Neural cell (in vitro differentiated cells): Measurements from ENCODE around the gene RBM33. TPM values are rescaled to one million over a fixed set of nuclear protein-coding genes. Genes with fewer than 3 reads are reported as not detected.

Experiments used
- H2AFZ ChIP-seq: fragments of 200-600, 300-800 bp; sonication (generic), shearing (Covaris generic); 2 replicates; pipeline ENCODE4 v1.6.0; 2014; ENCODE audit warnings: low read depth, mild to moderate bottlenecking, antibody characterized with exemption, low read length, moderate library complexity
- H3F3A ChIP-seq: fragments of 200-600 bp; shearing (Covaris generic); 2 replicates; pipeline ENCODE4 v1.6.1; 2016; ENCODE audit warnings: mild to moderate bottlenecking, moderate library complexity, mixed read lengths, antibody characterized with exemption, low read length; ENCODE audit not compliant: insufficient read depth, poor library complexity, severe bottlenecking
- H3K27ac ChIP-seq: fragments of 200-600, 300-800 bp; sonication (generic), shearing (Covaris generic); 2 replicates; pipeline ENCODE4 v1.5.1; 2014; ENCODE audit warnings: mild to moderate bottlenecking, low read length, moderate library complexity
- H3K27me3 ChIP-seq: fragments of 300-800, 200-600 bp; sonication (generic), shearing (Covaris generic); 2 replicates; pipeline ENCODE4 v1.6.0; 2014; ENCODE audit warnings: mild to moderate bottlenecking, low read depth, low read length, moderate library complexity; ENCODE audit not compliant: insufficient read depth
- H3K36me3 ChIP-seq: fragments of 300-800, 200-600 bp; sonication (generic), shearing (Covaris generic); 2 replicates; pipeline ENCODE4 v1.5.1; 2014; ENCODE audit warnings: mild to moderate bottlenecking, antibody characterized with exemption, low read length, moderate library complexity; ENCODE audit not compliant: insufficient read depth
- H3K4me2 ChIP-seq: fragments of 300-800, 200-600 bp; sonication (generic), shearing (Covaris generic); 2 replicates; pipeline ENCODE4 v1.6.0; 2014; ENCODE audit warnings: mild to moderate bottlenecking, low read length
- H3K4me3 ChIP-seq: fragments of 300-800, 200-600 bp; sonication (generic), shearing (Covaris generic); 2 replicates; pipeline ENCODE4 v1.5.1; 2014; ENCODE audit warnings: mild to moderate bottlenecking, low read length, moderate library complexity
- H3K79me2 ChIP-seq: fragments of 200-600 bp; shearing (Covaris generic); replicated peaks from 2 replicates; pipeline ENCODE4 v1.6.0; 2014; ENCODE audit warnings: mild to moderate bottlenecking, low read length, moderate library complexity; ENCODE audit not compliant: insufficient read depth
- H3K9ac ChIP-seq: fragments of 300-800, 200-600 bp; sonication (generic), shearing (Covaris generic); 2 replicates; pipeline ENCODE4 v1.6.1; 2016; ENCODE audit warnings: mild to moderate bottlenecking, low read length, mixed read lengths
- H3K9me2 ChIP-seq: fragments of 200-600 bp; shearing (Covaris generic); 2 replicates; pipeline ENCODE4 v1.6.1; 2016; ENCODE audit warnings: mild to moderate bottlenecking, low read length, mixed read lengths; ENCODE audit not compliant: insufficient read depth
- H3K9me3 ChIP-seq: fragments of 200-600, 300-800 bp; sonication (generic), shearing (Covaris generic); 2 replicates; pipeline ENCODE4 v1.6.1; 2016; ENCODE audit warnings: mild to moderate bottlenecking, mixed run types, low read length, moderate library complexity, mixed read lengths
- H4K20me1 ChIP-seq: fragments of 200-600 bp; shearing (Covaris generic); 2 replicates; pipeline ENCODE4 v1.6.1; 2016; ENCODE audit warnings: mild to moderate bottlenecking, mixed run types; ENCODE audit not compliant: insufficient read depth
- EP300 ChIP-seq: fragments of 450-650 bp; conservative IDR thresholded peaks from 2 replicates; pipeline ENCODE4 v1.6.1; 2014; ENCODE audit warnings: antibody characterized with exemption, mild to moderate bottlenecking, moderate library complexity; ENCODE audit not compliant: poor library complexity, severe bottlenecking
- EZH2 ChIP-seq: fragments of 200-600, 300-800 bp; shearing (Covaris generic), sonication (generic); IDR thresholded peaks from 2 replicates; pipeline ENCODE4 v1.6.1; 2014; ENCODE audit warnings: antibody characterized with exemption, low read length, borderline replicate concordance, mild to moderate bottlenecking; ENCODE audit not compliant: insufficient read depth, poor library complexity, severe bottlenecking
- MXI1 ChIP-seq: fragments of 450-650 bp; conservative IDR thresholded peaks from 2 replicates; pipeline ENCODE4 v1.6.1; 2014; ENCODE audit warnings: antibody characterized with exemption, mild to moderate bottlenecking; ENCODE audit not compliant: poor library complexity, severe bottlenecking
- POLR2AphosphoS5 ChIP-seq: IDR thresholded peaks from 2 replicates; pipeline ENCODE4 v1.6.1; 2012
- RAD21 ChIP-seq: fragments of 450-650 bp; conservative IDR thresholded peaks from 2 replicates; pipeline ENCODE4 v1.6.1; 2014; ENCODE audit warnings: antibody characterized with exemption, mild to moderate bottlenecking, moderate library complexity
- SMC3 ChIP-seq: fragments of 450-650 bp; conservative IDR thresholded peaks from 2 replicates; pipeline ENCODE4 v1.6.1; 2014; ENCODE audit warnings: antibody characterized with exemption, mild to moderate bottlenecking, moderate library complexity; ENCODE audit not compliant: poor library complexity
- TAF1 ChIP-seq: IDR thresholded peaks from 2 replicates; pipeline ENCODE4 v1.6.1; 2012; ENCODE audit warnings: low read depth
- polyA plus RNA-seq: library from polyadenylated mRNA; depleted of rRNA; stranded (reverse); fragments of >200 nt; gene quantifications from 2 replicates; pipeline ENCODE4 v1.2.3, GENCODE V29; 2014
- TF ChIP-seq, protein P1 (sequence below): fragments of 450-650 bp; IDR thresholded peaks from 2 replicates; pipeline ENCODE4 v1.5.1; 2014; ENCODE audit warnings: antibody characterized with exemption, mild to moderate bottlenecking, moderate library complexity; ENCODE audit not compliant: poor library complexity, severe bottlenecking
- TF ChIP-seq, protein P2 (sequence below): IDR thresholded peaks from 2 replicates; pipeline ENCODE4 v1.6.1; 2012; ENCODE audit warnings: borderline replicate concordance

Gene RBM33
- polyA plus RNA-seq, 1 donor from 2014 or later, result 53.2 TPM

DNA sequence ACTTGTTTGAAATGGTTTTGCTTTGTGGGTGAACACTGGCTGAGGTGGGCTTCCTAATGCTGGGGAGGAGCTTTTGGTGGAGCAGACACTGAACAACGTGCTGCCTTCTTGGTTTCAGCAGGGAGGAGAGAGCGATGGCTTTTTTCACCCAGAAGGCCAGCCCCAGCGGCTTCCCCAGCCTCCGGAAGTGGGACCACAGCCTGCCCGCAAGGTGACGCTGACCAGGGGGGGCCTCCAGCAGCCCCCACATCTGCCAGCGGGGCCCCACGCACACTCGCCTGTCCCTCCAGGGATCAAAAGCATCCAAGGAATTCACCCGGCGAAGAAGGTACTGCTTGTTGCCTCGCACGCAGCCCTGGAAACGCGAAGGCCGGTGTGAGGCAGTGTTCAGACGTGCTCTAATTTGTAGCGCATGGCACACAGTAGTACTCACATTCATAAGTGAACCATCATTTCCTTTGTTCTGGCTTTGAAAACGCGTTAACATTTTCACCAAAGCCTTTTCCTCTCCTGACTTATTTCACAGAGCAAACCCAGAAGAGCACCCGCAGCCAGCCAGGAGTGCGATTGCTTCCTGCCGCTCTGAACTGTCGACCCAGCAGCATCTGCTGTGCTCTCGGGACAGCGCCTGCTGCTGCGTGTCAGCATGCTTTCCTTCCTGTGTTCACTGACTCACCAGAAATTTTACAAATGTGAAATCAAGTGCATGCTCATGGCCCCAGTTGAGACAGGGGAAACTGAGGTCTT is 119.4 kb downstream of the RBM33 start (continued):
- no peak for TF ChIP-seq EP300

- no peak overlapping the region for H3K4me2 ChIP-seq
- H2AFZ ChIP-seq, result no peak overlapping the region
- no peaks in the 10 kb centered on the region for H3K36me3 ChIP-seq
- no peaks in the 10 kb centered on the region for H3F3A ChIP-seq
- H3K27ac ChIP-seq, result no peak overlapping the region
- no peaks in the 10 kb centered on the region for H3K9me3 ChIP-seq
- H3K9ac ChIP-seq, result no peak overlapping the region
- no peak overlapping the region for H3K4me3 ChIP-seq
- TF ChIP-seq, protein P1, sequence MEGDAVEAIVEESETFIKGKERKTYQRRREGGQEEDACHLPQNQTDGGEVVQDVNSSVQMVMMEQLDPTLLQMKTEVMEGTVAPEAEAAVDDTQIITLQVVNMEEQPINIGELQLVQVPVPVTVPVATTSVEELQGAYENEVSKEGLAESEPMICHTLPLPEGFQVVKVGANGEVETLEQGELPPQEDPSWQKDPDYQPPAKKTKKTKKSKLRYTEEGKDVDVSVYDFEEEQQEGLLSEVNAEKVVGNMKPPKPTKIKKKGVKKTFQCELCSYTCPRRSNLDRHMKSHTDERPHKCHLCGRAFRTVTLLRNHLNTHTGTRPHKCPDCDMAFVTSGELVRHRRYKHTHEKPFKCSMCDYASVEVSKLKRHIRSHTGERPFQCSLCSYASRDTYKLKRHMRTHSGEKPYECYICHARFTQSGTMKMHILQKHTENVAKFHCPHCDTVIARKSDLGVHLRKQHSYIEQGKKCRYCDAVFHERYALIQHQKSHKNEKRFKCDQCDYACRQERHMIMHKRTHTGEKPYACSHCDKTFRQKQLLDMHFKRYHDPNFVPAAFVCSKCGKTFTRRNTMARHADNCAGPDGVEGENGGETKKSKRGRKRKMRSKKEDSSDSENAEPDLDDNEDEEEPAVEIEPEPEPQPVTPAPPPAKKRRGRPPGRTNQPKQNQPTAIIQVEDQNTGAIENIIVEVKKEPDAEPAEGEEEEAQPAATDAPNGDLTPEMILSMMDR, result no peak
- TF ChIP-seq EP300, result no peak
- H4K20me1 ChIP-seq, result peaks cover 3% of the 10 kb centered on the region
- peaks cover 18% of the 10 kb centered on the region for H3K79me2 ChIP-seq
- H3K27me3 ChIP-seq, result no peaks in the 10 kb centered on the region
- H3K9me2 ChIP-seq, result no peaks in the 10 kb centered on the region
Observed at GRCh38 chr7:155764438-155764793, 120.0 kb downstream of the RBM33 start.

GRCh38 chr7:155765458-155765857 is 121.0 kb downstream of the RBM33 start:
- no peak overlapping the region for H3K9ac ChIP-seq
- TF ChIP-seq RAD21 (no peak), EP300 (no peak), EZH2 (no peak), TAF1 (no peak), POLR2AphosphoS5 (no peak), SMC3 (no peak), MXI1 (no peak)
- TF ChIP-seq, protein P2, sequence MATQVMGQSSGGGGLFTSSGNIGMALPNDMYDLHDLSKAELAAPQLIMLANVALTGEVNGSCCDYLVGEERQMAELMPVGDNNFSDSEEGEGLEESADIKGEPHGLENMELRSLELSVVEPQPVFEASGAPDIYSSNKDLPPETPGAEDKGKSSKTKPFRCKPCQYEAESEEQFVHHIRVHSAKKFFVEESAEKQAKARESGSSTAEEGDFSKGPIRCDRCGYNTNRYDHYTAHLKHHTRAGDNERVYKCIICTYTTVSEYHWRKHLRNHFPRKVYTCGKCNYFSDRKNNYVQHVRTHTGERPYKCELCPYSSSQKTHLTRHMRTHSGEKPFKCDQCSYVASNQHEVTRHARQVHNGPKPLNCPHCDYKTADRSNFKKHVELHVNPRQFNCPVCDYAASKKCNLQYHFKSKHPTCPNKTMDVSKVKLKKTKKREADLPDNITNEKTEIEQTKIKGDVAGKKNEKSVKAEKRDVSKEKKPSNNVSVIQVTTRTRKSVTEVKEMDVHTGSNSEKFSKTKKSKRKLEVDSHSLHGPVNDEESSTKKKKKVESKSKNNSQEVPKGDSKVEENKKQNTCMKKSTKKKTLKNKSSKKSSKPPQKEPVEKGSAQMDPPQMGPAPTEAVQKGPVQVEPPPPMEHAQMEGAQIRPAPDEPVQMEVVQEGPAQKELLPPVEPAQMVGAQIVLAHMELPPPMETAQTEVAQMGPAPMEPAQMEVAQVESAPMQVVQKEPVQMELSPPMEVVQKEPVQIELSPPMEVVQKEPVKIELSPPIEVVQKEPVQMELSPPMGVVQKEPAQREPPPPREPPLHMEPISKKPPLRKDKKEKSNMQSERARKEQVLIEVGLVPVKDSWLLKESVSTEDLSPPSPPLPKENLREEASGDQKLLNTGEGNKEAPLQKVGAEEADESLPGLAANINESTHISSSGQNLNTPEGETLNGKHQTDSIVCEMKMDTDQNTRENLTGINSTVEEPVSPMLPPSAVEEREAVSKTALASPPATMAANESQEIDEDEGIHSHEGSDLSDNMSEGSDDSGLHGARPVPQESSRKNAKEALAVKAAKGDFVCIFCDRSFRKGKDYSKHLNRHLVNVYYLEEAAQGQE, result no peak
- TF ChIP-seq, protein P1, result no peak
- no peaks in the 10 kb centered on the region for H3K27me3 ChIP-seq
- no peaks in the 10 kb centered on the region for H3K9me3 ChIP-seq
- H3K27ac ChIP-seq, result no peak overlapping the region
- H3K4me2 ChIP-seq, result no peak overlapping the region
- peaks cover 3% of the 10 kb centered on the region for H4K20me1 ChIP-seq
- H3K79me2 ChIP-seq, result peaks cover 13% of the 10 kb centered on the region
- H3K9me2 ChIP-seq, result no peaks in the 10 kb centered on the region
- no peak overlapping the region for H3K4me3 ChIP-seq
- no peak overlapping the region for H2AFZ ChIP-seq
- H3K36me3 ChIP-seq, result no peaks in the 10 kb centered on the region
- no peaks in the 10 kb centered on the region for H3F3A ChIP-seq
